WTC11 (cell line): Measurements from ENCODE around the gene ETV3. TPM values are rescaled to one million over a fixed set of nuclear protein-coding genes. Genes with fewer than 3 reads are reported as not detected.

Experiments
- ATAC-seq: fragments of 200-7000 bp; cut with Tn5 transposase; 2 replicates; pipeline ENCODE4 v1.10.0; 2021; ENCODE audit warnings: mild to moderate bottlenecking, moderate library complexity
- CTCF ChIA-PET: fragments of 300-600 bp; sonication (Branson Sonifier 250); formaldehyde crosslinking; loops from one replicate; lab custom pipeline; 2021; ENCODE audit warnings: antibody characterized with exemption; lab: Charles Lee
- POLR2A ChIA-PET: fragments of 350-600 bp; sonication (Branson Sonifier 250); formaldehyde crosslinking; loops from one replicate; lab custom pipeline; 2021; ENCODE audit warnings: antibody characterized with exemption; lab: Charles Lee
- DNase-seq: peaks from one replicate; pipeline ENCODE4 v3.0.0; 2021; ENCODE audit warnings: low spot score
- H3K27ac Mint-ChIP-seq: 2 replicates; pipeline ENCODE4 v1.8.0; 2021; ENCODE audit warnings: mixed read lengths
- H3K27me3 Mint-ChIP-seq: 2 replicates; pipeline ENCODE4 v1.8.0; 2021; ENCODE audit warnings: low read depth, mild to moderate bottlenecking, moderate library complexity, mixed read lengths
- H3K36me3 Mint-ChIP-seq: 2 replicates; pipeline ENCODE4 v1.8.0; 2021; ENCODE audit warnings: mixed read lengths
- H3K4me1 Mint-ChIP-seq: 2 replicates; pipeline ENCODE4 v1.8.0; 2022; ENCODE audit warnings: mixed read lengths
- H3K4me3 Mint-ChIP-seq: 2 replicates; pipeline ENCODE4 v1.8.0; 2021; ENCODE audit warnings: mild to moderate bottlenecking, moderate library complexity, mixed read lengths
- H3K9me3 Mint-ChIP-seq: 2 replicates; pipeline ENCODE4 v1.8.0; 2021; ENCODE audit warnings: mixed read lengths
- AR ChIP-seq: fragments of 250-450 bp; sonication (Bioruptor Pico); IDR thresholded peaks from 2 replicates; pipeline ENCODE4 v1.9.0; 2021; ENCODE audit warnings: mild to moderate bottlenecking
- ATF6 ChIP-seq: sonication (generic); formaldehyde crosslinking; IDR thresholded peaks from 2 replicates; pipeline ENCODE4 v1.8.1; 2023; ENCODE audit warnings: mild to moderate bottlenecking, missing genetic modification reagents
- CREB1 ChIP-seq: sonication (generic); formaldehyde crosslinking; IDR thresholded peaks from 2 replicates; pipeline ENCODE4 v1.8.0; 2023; ENCODE audit warnings: mild to moderate bottlenecking, missing genetic modification reagents
- E2F5 ChIP-seq: sonication (generic); formaldehyde crosslinking; IDR thresholded peaks from 2 replicates; pipeline ENCODE4 v1.8.1; 2022; ENCODE audit warnings: mild to moderate bottlenecking, moderate library complexity, missing genetic modification reagents
- FOXJ3 ChIP-seq: sonication (generic); formaldehyde crosslinking; IDR thresholded peaks from 2 replicates; pipeline ENCODE4 v1.9.0; 2021; ENCODE audit warnings: missing genetic modification reagents, mild to moderate bottlenecking, borderline replicate concordance
- JAZF1 ChIP-seq: fragments of 250-450 bp; sonication (Bioruptor Pico); IDR thresholded peaks from 2 replicates; pipeline ENCODE4 v1.9.0; 2021; ENCODE audit warnings: moderate library complexity, mild to moderate bottlenecking, inconsistent platforms
- KAT7 ChIP-seq: sonication (generic); formaldehyde crosslinking; IDR thresholded peaks from 2 replicates; pipeline ENCODE4 v1.8.1; 2023; ENCODE audit warnings: missing genetic modification reagents, mild to moderate bottlenecking, borderline replicate concordance
- MYBL2 ChIP-seq: sonication (generic); formaldehyde crosslinking; IDR thresholded peaks from 2 replicates; pipeline ENCODE4 v1.8.1; 2023; ENCODE audit warnings: mild to moderate bottlenecking, moderate library complexity, missing genetic modification reagents
- NFATC4 ChIP-seq: fragments of 250-450 bp; sonication (Bioruptor Pico); IDR thresholded peaks from 2 replicates; pipeline ENCODE4 v1.9.0; 2021; ENCODE audit warnings: mild to moderate bottlenecking
- NFE2L1 ChIP-seq: sonication (generic); formaldehyde crosslinking; IDR thresholded peaks from 2 replicates; pipeline ENCODE4 v1.8.1; 2023; ENCODE audit warnings: missing genetic modification reagents
- NR1H2 ChIP-seq: sonication (generic); formaldehyde crosslinking; IDR thresholded peaks from 2 replicates; pipeline ENCODE4 v1.9.0; 2021; ENCODE audit warnings: mild to moderate bottlenecking, moderate library complexity, missing genetic modification reagents
- NR2C2 ChIP-seq: sonication (generic); formaldehyde crosslinking; IDR thresholded peaks from 2 replicates; pipeline ENCODE4 v1.8.0; 2022; ENCODE audit warnings: mild to moderate bottlenecking, missing genetic modification reagents
- OVOL2 ChIP-seq: fragments of 250-450 bp; sonication (Bioruptor Pico); IDR thresholded peaks from 2 replicates; pipeline ENCODE4 v1.9.0; 2021; ENCODE audit warnings: mild to moderate bottlenecking, borderline replicate concordance
- RELA ChIP-seq: sonication (generic); formaldehyde crosslinking; IDR thresholded peaks from 2 replicates; pipeline ENCODE4 v1.8.1; 2022; ENCODE audit warnings: missing genetic modification reagents, mild to moderate bottlenecking, borderline replicate concordance
- RORB ChIP-seq: fragments of 250-450 bp; sonication (Bioruptor Pico); IDR thresholded peaks from 2 replicates; pipeline ENCODE4 v1.9.0; 2021; ENCODE audit warnings: mild to moderate bottlenecking
- SMAD4 ChIP-seq: sonication (generic); formaldehyde crosslinking; IDR thresholded peaks from 2 replicates; pipeline ENCODE4 v1.8.0; 2022; ENCODE audit warnings: mild to moderate bottlenecking, missing genetic modification reagents
- TCF7 ChIP-seq: sonication (generic); formaldehyde crosslinking; IDR thresholded peaks from 2 replicates; pipeline ENCODE4 v1.8.0; 2022; ENCODE audit warnings: mild to moderate bottlenecking, low read depth, missing genetic modification reagents, moderate library complexity
- TEAD4 ChIP-seq: sonication (generic); formaldehyde crosslinking; IDR thresholded peaks from 2 replicates; pipeline ENCODE4 v1.8.0; 2022; ENCODE audit warnings: mild to moderate bottlenecking, missing genetic modification reagents
- ZNF219 ChIP-seq: sonication (generic); formaldehyde crosslinking; IDR thresholded peaks from 2 replicates; pipeline ENCODE4 v1.8.0; 2023; ENCODE audit warnings: missing genetic modification reagents, mild to moderate bottlenecking, borderline replicate concordance
- ZNF317 ChIP-seq: sonication (generic); formaldehyde crosslinking; IDR thresholded peaks from 2 replicates; pipeline ENCODE4 v1.8.1; 2023; ENCODE audit warnings: low read depth, mild to moderate bottlenecking, moderate library complexity, missing genetic modification reagents, borderline replicate concordance
- ZNF396 ChIP-seq: fragments of 250-450 bp; sonication (Bioruptor Pico); IDR thresholded peaks from 2 replicates; pipeline ENCODE4 v1.8.0; 2021; ENCODE audit warnings: mild to moderate bottlenecking, moderate library complexity, borderline replicate concordance
- ZNF532 ChIP-seq: fragments of 250-450 bp; sonication (Bioruptor Pico); IDR thresholded peaks from 2 replicates; pipeline ENCODE4 v1.9.0; 2021; ENCODE audit warnings: mild to moderate bottlenecking, borderline replicate concordance
- total RNA-seq: library from RNA; stranded (reverse); gene quantifications from 3 replicates; pipeline ENCODE4 v1.2.3, GENCODE V29; 2021

ETV3 gene
- total RNA-seq, 1 experiment from 2014 or later = 26.0 TPM

GRCh38 chr1:157154940-157155514, 16.8 kb upstream of the ETV3 start (continued):
- no peak for TF ChIP-seq AR (CRISPR knock-in tag)
- TF ChIP-seq FOXJ3 (CRISPR knock-in tag) = no peak

GRCh38 chr1:157154291-157154690, 16.1 kb upstream of the ETV3 start:
- Mint-ChIP-seq H3K36me3 (no peaks in the 10 kb centered on the region), H3K9me3 (no peaks in the 10 kb centered on the region), H3K4me3 (no peak overlapping the region), H3K27ac (no peak overlapping the region), H3K27me3 (peaks cover 6% of the 10 kb centered on the region; the same call in 1 of the 2 replicates), H3K4me1 (peaks cover 48% of the 10 kb centered on the region)
- POLR2A ChIA-PET = interaction anchor here (1.1 to 1.2 kb wide), 3 partner anchors 16 to 109 kb away, joined by 3 to 6 read pairs (median 3); partner anchors contain the start of genes ARHGEF11 and ETV3
- CTCF ChIA-PET = interaction anchor here (0.6 to 7.8 kb wide), 10 partner anchors 8 to 688 kb away, joined by 3 to 304 read pairs (median 8); partner anchors contain the start of gene ETV3
- DNase-seq = no peak
- no peak for ATAC-seq
- TF ChIP-seq OVOL2 (CRISPR knock-in tag) (no peak), ATF6 (CRISPR knock-in tag) (no peak), TEAD4 (CRISPR knock-in tag) (no peak), MYBL2 (CRISPR knock-in tag) (no peak), ZNF317 (CRISPR knock-in tag) (no peak), RORB (CRISPR knock-in tag) (no peak), TCF7 (CRISPR knock-in tag) (no peak), NFATC4 (CRISPR knock-in tag) (no peak), KAT7 (no peak), RELA (no peak), NFE2L1 (no peak), SMAD4 (CRISPR knock-in tag) (no peak), E2F5 (CRISPR knock-in tag) (no peak), CREB1 (no peak), ZNF532 (CRISPR knock-in tag) (no peak), NR2C2 (no peak), NR1H2 (CRISPR knock-in tag) (no peak), ZNF396 (CRISPR knock-in tag) (no peak), ZNF219 (CRISPR knock-in tag) (no peak), JAZF1 (CRISPR knock-in tag) (no peak)
- TF ChIP-seq, all 79 proteins: peak for 0
